GM21360 (cell line): ENCODE measurements around the gene TRIM41.
"Not testable (repeated sequence)": the region's sequence is repeated elsewhere in the genome, so short reads cannot be mapped to it uniquely, and the experiment has no call there.

Source experiments
- ATAC-seq: cut with Tn5 transposase; IDR thresholded peaks from one replicate; pipeline ENCODE4 v1.9.1; 2021; ENCODE audit warnings: mild to moderate bottlenecking, moderate library complexity; ENCODE audit not compliant: unreplicated experiment

The TRIM41 gene

DNA sequence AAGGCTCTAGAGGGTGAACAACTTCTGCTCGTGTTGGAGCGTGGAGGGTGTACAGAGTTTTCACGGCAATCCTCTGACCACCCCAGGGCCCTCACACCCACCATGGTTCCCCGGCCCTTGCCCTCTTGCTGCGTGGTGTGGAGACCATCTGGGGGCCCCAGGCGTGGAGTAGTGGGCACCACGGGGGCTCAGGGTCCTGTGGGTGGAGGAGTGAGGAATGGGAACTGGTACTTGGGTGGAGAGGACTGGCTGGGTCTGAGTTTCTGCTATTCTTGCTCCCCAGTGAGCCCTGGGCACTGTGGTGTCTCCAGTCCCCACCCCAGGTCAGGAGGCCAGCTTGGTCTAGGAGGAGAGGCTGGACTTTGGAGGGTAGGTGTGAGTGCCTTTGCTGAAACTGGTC, 59.8 kb downstream of the TRIM41 start:
- ATAC-seq, result no peak

DNA sequence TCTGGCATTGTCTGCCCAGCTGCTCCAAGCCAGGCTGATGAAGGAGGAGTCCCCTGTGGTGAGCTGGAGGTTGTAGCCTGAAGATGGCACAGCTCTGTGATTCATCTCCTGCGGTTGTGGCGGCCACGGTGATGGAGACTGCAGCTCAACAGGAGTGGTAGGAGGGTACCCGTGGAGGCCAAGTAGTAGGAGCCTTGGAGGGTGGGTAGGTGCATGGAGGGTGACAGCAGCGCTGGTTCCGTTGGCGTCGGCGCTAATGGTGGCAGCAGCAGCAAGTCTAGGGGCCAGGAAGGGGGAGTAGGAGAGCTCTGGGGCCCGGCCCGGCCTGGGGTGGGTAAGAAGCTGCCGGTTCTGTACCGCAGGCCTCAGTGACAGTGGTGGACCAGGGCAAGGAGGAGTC, 60.3 kb downstream of the TRIM41 start:
- ATAC-seq, result no peak

DNA sequence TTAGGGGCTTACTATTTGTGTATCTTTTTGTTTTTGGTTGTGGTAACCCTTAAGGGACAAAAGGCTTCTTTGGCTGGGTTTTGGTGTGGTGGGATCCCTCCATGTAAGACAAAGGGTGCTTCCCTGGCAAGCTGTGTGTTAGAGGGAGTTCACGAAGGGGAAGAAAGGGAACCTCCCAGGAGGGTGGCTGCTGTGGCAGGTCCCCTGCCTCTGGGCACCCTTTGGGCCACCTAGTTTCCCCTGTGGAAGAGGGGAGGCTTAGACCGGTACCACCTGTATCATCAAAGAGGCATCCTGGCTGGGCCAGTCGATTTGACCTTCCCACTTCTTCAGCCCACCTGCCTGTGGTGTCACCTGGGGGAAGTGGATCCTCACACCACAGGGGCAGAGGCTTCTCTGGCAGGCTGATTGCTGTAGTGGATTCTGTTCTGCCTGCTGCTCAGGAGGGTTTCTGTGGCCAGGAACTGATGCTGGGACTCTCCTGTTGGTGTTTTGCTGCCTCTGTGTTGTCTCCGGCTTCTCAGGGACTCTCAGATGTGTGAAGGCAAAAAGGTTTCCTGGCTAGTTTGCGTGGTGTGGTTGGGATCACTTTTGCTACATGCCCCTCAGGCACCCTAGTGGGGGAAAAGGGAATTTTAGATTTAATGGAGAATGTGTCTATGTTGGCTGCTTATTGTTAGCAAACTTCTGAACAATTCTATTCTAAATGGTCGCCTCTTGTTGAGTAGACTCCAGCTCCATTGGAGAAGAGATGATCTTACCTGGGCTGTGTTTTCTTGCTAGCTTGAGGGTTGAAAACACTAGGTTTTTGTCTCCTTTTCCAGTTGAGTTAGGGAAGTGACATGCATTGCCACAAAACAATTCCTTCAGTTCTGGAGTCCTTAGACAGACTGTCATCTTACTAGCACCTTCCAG, 61.0 kb downstream of the TRIM41 start:
- not testable (repeated sequence) for ATAC-seq
